HL-60/S4 treated with phorbol 12-myristate 13-acetate at 8.2 ng/mL for 4 days and 3 days (cell line): ENCODE results near the gene PLXNB1.

Experiments
- in situ Hi-C: fragments of 300-500 bp; cut with MboI; formaldehyde crosslinking; loops from 2 replicates; pipeline ENCODE4 v1.15.0; 2022; ENCODE audit warnings: low sequenced_read_pairs

Gene PLXNB1

GRCh38 chr3:48372862-48373435, 56.9 kb downstream of the PLXNB1 start:
- in situ Hi-C loops, result no loop called here

DNA sequence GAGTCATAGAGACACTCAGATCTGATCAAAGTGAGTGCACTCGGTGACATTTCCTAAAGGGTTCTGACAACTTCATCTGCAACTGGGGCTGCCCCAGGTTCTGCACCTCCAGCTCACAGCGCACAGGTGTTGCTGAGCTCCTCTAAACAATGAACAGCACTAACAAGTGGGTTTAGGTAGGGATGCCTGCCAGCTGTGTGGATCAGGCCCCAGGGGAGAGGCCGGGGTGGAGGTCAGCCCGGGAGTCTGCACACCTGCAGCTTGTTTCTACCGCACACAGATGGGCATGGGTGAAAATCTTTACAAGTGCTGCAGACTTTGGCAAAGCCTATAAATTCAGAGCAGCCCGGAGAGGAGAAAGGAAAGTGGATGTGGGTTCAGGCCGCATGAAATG, 57.5 kb downstream of the PLXNB1 start:
- in situ Hi-C loops, result no loop called here

DNA sequence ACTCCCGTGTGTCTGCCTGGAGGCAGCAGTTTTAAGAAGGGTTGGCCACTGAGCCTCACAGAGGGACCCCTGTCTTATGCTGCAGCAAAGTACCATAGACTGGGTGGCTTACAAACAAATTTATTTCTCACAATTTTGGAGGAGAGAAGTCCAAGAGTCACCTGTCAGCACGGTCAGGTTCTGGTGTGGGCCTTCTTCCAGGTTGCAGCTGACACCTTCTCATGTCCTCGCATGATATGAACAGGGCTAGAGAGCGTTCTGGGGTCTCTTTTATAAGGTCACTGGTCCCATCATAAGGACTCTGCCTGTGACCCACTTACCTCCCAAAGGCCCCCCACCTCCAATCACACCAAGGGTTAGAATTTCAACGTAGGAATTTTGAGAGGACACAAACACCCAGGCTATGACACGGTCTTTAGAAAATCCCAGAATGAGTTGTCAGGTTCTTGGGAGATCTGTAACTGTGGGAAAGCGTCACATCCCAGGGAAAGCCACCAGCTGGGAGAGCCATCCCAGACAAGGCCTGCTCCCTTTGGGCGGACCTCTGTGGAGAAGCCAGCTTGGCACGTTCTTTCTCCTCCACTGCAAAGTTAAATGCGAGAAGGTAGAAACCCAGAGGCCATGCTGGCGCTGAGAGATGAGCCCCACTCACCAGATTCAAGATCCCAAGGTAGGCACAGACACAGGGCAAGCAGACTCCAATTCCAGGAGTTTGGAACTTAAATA, 58.1 kb downstream of the PLXNB1 start, which contains the start of gene FBXW12:
Gene FBXW12, plus strand, starts transcription at position 569 of the 726 bp plus-strand sequence. CDS start 549 bp downstream, outside the sequence.
- in situ Hi-C loops, result no loop called here

GRCh38 chr3:48370333-48370713, 59.6 kb downstream of the PLXNB1 start:
- in situ Hi-C loops, result no loop called here

DNA sequence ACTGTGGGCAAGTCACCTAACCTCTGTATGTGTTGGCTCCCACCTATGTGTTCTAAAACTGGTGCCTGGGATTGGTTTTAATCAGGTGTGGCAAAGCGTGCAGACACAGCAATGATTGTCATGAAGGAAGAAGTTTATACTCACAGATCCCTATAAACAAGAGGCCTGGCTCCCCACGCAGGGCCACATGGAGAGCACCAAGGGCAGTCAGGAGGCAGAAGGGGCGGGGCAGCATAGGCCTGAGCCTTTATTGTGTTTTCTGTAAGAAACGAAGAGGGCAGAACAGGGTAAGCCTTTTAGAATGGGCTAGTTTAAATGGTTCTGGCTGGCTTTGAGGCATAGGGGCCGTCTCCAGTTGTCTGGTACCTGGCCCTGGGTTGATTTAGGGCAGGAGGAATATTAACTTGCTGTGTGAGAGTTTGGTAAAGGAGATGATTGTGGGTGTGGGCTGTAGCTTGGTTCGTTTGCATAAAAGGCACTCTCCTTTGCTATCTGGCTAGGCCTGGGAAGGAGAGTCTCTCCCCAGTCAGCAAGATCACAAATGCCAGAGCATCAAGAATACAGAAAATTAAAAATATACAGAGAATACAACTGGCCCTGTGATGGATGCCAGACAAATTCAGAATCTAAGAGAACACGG, 60.1 kb downstream of the PLXNB1 start:
- in situ Hi-C loops, result no loop called here

- in situ Hi-C loops, result no loop called here
Measured at GRCh38 chr3:48367201-48367600, 62.7 kb downstream of the PLXNB1 start.

GRCh38 chr3:48364840-48365239, 65.0 kb downstream of the PLXNB1 start:
- in situ Hi-C loops, result no loop called here

DNA sequence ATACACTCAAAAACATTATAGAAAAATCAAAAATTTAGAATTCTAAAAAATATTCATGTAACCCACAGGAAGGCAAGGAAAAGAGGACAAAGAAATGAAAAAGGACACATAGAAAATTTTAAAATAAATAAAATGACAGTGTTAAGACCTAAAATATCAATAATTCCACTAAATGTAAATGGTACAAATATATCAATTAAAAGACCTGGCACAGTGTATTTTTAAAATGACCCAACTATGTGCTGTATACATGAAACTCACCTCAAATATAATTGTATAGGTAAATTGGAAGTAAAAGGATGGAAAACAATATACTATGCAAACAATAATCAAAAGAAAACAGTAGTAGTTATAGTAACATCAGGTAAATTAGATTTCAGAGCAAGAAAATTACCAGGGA, 68.0 kb downstream of the PLXNB1 start:
- in situ Hi-C loops, result no loop called here

- in situ Hi-C loops, result no loop called here
Measured at GRCh38 chr3:48356419-48356818, 73.5 kb downstream of the PLXNB1 start.

GRCh38 chr3:48353987-48354386, 75.9 kb downstream of the PLXNB1 start:
- in situ Hi-C loops, result no loop called here
